HepG2 (cell line): ENCODE measurements around the gene KSR1. TPM values are rescaled to one million over a fixed set of nuclear protein-coding genes. Genes with fewer than 3 reads are reported as not detected.

Source experiments
- ATAC-seq: fragments of 200-7000 bp; cut with Tn5 transposase; 3 replicates; pipeline ENCODE4 v1.9.1; 2020; ENCODE audit warnings: mild to moderate bottlenecking, moderate library complexity
- BruUV-seq: library from RNA; stranded (reverse); fragments of 400-500 nt; replicated peaks from 2 replicates; lab custom pipeline; 2021; lab: Mats Ljungman, UMichigan
- CTCF ChIA-PET: fragments of 300-600 bp; formaldehyde crosslinking; extraction: SDS; loops from one replicate; lab custom pipeline; 2021; ENCODE audit warnings: low total read pairs, inconsistent platforms, low intra/inter-chr PET ratio; lab: Yijun Ruan, JAX
- POLR2A ChIA-PET: fragments of 350-600 bp; sonication (Branson Sonifier 250); formaldehyde crosslinking; loops from one replicate; lab custom pipeline; 2020; ENCODE audit warnings: antibody characterized with exemption, inconsistent platforms; lab: Yijun Ruan, JAX
- DNase-seq: peaks from one replicate; pipeline ENCODE4 v3.0.0-alpha.2; 2015; ENCODE audit warnings: low spot score
- FAIRE-seq: peaks from 3 replicates; lab custom pipeline; 2011; peaks lifted over from hg19 to GRCh38; lab: Jason Lieb, UNC
- H2AFZ ChIP-seq: one replicate; pipeline ENCODE4 v1.6.1; 2011; ENCODE audit warnings: low read length, inconsistent platforms
- H3K27ac ChIP-seq: fragments of 300-600 bp; 3 replicates; pipeline ENCODE4 v1.8.0; 2011; ENCODE audit warnings: mixed run types, mild to moderate bottlenecking, mixed read lengths, low read length, inconsistent platforms; ENCODE audit not compliant: insufficient read depth; ENCODE audit errors: extremely low read length
- H3K27me3 ChIP-seq, 2 experiments: fragments of 200-600 bp in 1 of 2; 2 replicates in 1 of 2; 3 replicates in 1 of 2; pipeline versions ENCODE4 v1.6.0 to v1.8.0; 2011; ENCODE audit warnings: low read length in 2 of 2, mild to moderate bottlenecking in 2 of 2, moderate library complexity in 2 of 2, inconsistent platforms in 1 of 2; ENCODE audit not compliant: insufficient read depth in 2 of 2, control insufficient read depth in 1 of 2
- H3K36me3 ChIP-seq, 2 experiments: fragments of 200-600 bp in 1 of 2; replicated peaks in 1 of 2; 2 replicates in 1 of 2; 3 replicates in 1 of 2; pipeline versions ENCODE4 v1.5.1 to v1.8.0; 2011; ENCODE audit warnings: low read length in 2 of 2, inconsistent platforms in 1 of 2; ENCODE audit not compliant: insufficient read depth in 2 of 2, control insufficient read depth in 1 of 2
- H3K4me1 ChIP-seq: 2 replicates; pipeline ENCODE4 v1.5.1; 2012; ENCODE audit warnings: low read length, inconsistent platforms; ENCODE audit not compliant: insufficient read depth
- H3K4me2 ChIP-seq: 2 replicates; pipeline ENCODE4 v1.6.0; 2011; ENCODE audit warnings: low read depth, low read length, inconsistent platforms
- H3K4me3 ChIP-seq, 3 experiments: fragments of 200-600 bp in 1 of 3; sonication (generic), shearing (Covaris generic) in 1 of 3; replicated peaks in 1 of 3; 2 replicates each; pipeline ENCODE4 v1.5.1; 2011 to 2016; ENCODE audit warnings: low read length in 3 of 3, inconsistent platforms in 2 of 3, low read depth in 2 of 3, mild to moderate bottlenecking in 2 of 3, control low read depth in 1 of 3, mixed read lengths in 1 of 3; ENCODE audit not compliant: insufficient read depth in 1 of 3
- H3K79me2 ChIP-seq: one replicate; pipeline ENCODE4 v1.6.1; 2011; ENCODE audit warnings: low read length, inconsistent platforms; ENCODE audit not compliant: insufficient read depth
- H3K9ac ChIP-seq: 2 replicates; pipeline ENCODE4 v1.6.0; 2011; ENCODE audit warnings: mild to moderate bottlenecking, low read depth, low read length, inconsistent platforms; ENCODE audit not compliant: insufficient read depth
- H3K9me3 ChIP-seq: 2 replicates; pipeline ENCODE4 v1.5.1; 2012; ENCODE audit warnings: mild to moderate bottlenecking, low read length
- H4K20me1 ChIP-seq: 2 replicates; pipeline ENCODE4 v1.6.0; 2011; ENCODE audit warnings: inconsistent platforms, mild to moderate bottlenecking, low read length, moderate library complexity; ENCODE audit not compliant: insufficient read depth
- EP300 ChIP-seq, 3 experiments: sonication (generic) in 1 of 3; formaldehyde crosslinking in 1 of 3; IDR thresholded peaks; 2 replicates each; pipeline versions ENCODE4 v1.5.1 to v1.6.1; 2011 to 2020; ENCODE audit warnings: low read depth in 2 of 3, low read length in 2 of 3, borderline replicate concordance in 1 of 3, improper control_type of control experiment in 1 of 3, mild to moderate bottlenecking in 1 of 3, missing genetic modification reagents in 1 of 3, moderate library complexity in 1 of 3
- FOXA1 ChIP-seq, 2 experiments: fragments of 450-650 bp in 1 of 2; sonication (generic) in 1 of 2; formaldehyde crosslinking in 1 of 2; IDR thresholded peaks; 2 replicates each; pipeline versions ENCODE4 v1.4.0 to v1.6.1; 2016 to 2020; ENCODE audit warnings: missing genetic modification reagents in 1 of 2
- FOXO1 ChIP-seq: sonication (generic); formaldehyde crosslinking; IDR thresholded peaks from 2 replicates; pipeline ENCODE4 v1.4.0; 2020; ENCODE audit warnings: missing genetic modification reagents
- FOXP1 ChIP-seq, 2 experiments: fragments of 450-650 bp in 1 of 2; IDR thresholded peaks; 2 replicates each; pipeline ENCODE4 v1.6.1; 2017 to 2018; ENCODE audit warnings: antibody characterized with exemption in 1 of 2
- NR2F6 ChIP-seq, 2 experiments: IDR thresholded peaks; 2 replicates each; pipeline ENCODE4 v1.6.1; 2016; ENCODE audit warnings: antibody characterized with exemption in 1 of 2, mild to moderate bottlenecking in 1 of 2
- PPARG ChIP-seq: conservative IDR thresholded peaks from 2 replicates; pipeline ENCODE4 v1.6.1; 2016; ENCODE audit warnings: missing biosample characterization, missing genetic modification reagents
- SALL1 ChIP-seq: sonication (generic); formaldehyde crosslinking; IDR thresholded peaks from 2 replicates; pipeline ENCODE4 v1.8.0; 2022; ENCODE audit warnings: mild to moderate bottlenecking, missing genetic modification reagents
- SKI ChIP-seq: fragments of 450-650 bp; IDR thresholded peaks from one replicate; pipeline ENCODE4 v1.6.1; 2018; ENCODE audit warnings: mild to moderate bottlenecking; ENCODE audit not compliant: partially characterized antibody
- SMC3 ChIP-seq: IDR thresholded peaks from 2 replicates; pipeline ENCODE4 v1.6.1; 2011; ENCODE audit warnings: low read length, improper control_type of control experiment
- SOX13 ChIP-seq, 3 experiments: fragments of 450-650 bp in 1 of 3; sonication (generic) in 1 of 3; formaldehyde crosslinking in 1 of 3; IDR thresholded peaks in 2 of 3; conservative IDR thresholded peaks in 1 of 3; 2 replicates each; pipeline versions ENCODE4 v1.5.0 to v1.6.1; 2016 to 2020; ENCODE audit warnings: antibody characterized with exemption in 1 of 3, mild to moderate bottlenecking in 1 of 3, missing compliant biosample characterization in 1 of 3, missing genetic modification reagents in 1 of 3, moderate library complexity in 1 of 3
- SP5 ChIP-seq: IDR thresholded peaks from 2 replicates; pipeline ENCODE4 v1.6.1; 2016; ENCODE audit warnings: low read depth, borderline replicate concordance
- TFAP4 ChIP-seq: sonication (generic); IDR thresholded peaks from 2 replicates; pipeline ENCODE4 v1.6.1; 2016; ENCODE audit warnings: low read depth, borderline replicate concordance
- U2AF2 ChIP-seq: fragments of 200-400 bp; formaldehyde crosslinking; IDR thresholded peaks from 2 replicates; pipeline ENCODE4 v1.6.1; 2017; ENCODE audit warnings: low read depth, mild to moderate bottlenecking, low read length
- UBTF ChIP-seq: sonication (generic); formaldehyde crosslinking; IDR thresholded peaks from 2 replicates; pipeline ENCODE4 v1.4.0; 2020; ENCODE audit warnings: mild to moderate bottlenecking, missing genetic modification reagents
- ZFP1 ChIP-seq: IDR thresholded peaks from 2 replicates; pipeline ENCODE4 v1.6.1; 2016
- ZNF512 ChIP-seq: sonication (generic); formaldehyde crosslinking; IDR thresholded peaks from 2 replicates; pipeline ENCODE4 v1.4.0; 2020; ENCODE audit warnings: mild to moderate bottlenecking, missing genetic modification reagents
- ZNF772 ChIP-seq: sonication (generic); formaldehyde crosslinking; IDR thresholded peaks from 2 replicates; pipeline ENCODE4 v1.5.0; 2020; ENCODE audit warnings: mild to moderate bottlenecking, missing genetic modification reagents
- WGBS: methylation state at CpG from one replicate; pipeline ENCODE4 v1.1.6; 2017; ENCODE audit warnings: low lambda C conversion rate; 5-methylcytosine and 5-hydroxymethylcytosine counted together
- in situ Hi-C: cut with HindIII; loops from 2 replicates; pipeline ENCODE4 v1.10.0; 2017; ENCODE audit warnings: low pct_unique_long_range_greater_than_20kb; ENCODE audit not compliant: extremely low pct_ligation_motif_present
- intact Hi-C: fragments of 100-400 bp; cut with micrococcal nuclease; formaldehyde crosslinking; loops from one replicate; pipeline ENCODE4 v1.10.0; 2022; ENCODE audit not compliant: unreplicated experiment
- polyA plus RNA-seq, 8 experiments: library from polyadenylated mRNA; depleted of rRNA in 3 of 8; stranded (reverse) in 7 of 8; unstranded in 1 of 8; fragments of >200 nt; fragmentation: Illumina TruSeq in 4 of 8; extraction: Trizol in 4 of 8; gene quantifications; 2 replicates each; pipeline versions ENCODE4 v1.2.1 to v1.2.3, GENCODE V29; 2011 to 2016; ENCODE audit warnings: low read depth in 4 of 8, missing spikeins in 1 of 8, mixed read lengths in 1 of 8; ENCODE audit not compliant: insufficient read depth in 1 of 8
- total RNA-seq, 5 experiments: library from RNA; depleted of rRNA; stranded (reverse); fragments of >200 nt; fragmentation: Illumina TruSeq; extraction: Trizol; gene quantifications; 2 replicates each; pipeline ENCODE4 v1.2.3, GENCODE V29; 2016; ENCODE audit warnings: low read depth in 1 of 5

Gene KSR1
- total and polyA plus RNA-seq, 2 of the 13 experiments (the other 11 are each of a cell fraction or from before 2014, with no cell fraction given), result 10.1 to 16.6 TPM

GRCh38 chr17:27542841-27543463 is 86.7 kb downstream of the KSR1 start:
- H3K27ac ChIP-seq, result no peak overlapping the region
- intact Hi-C loops, result no loop called here
- H3K27me3 ChIP-seq, result no peaks in the 10 kb centered on the region
- no peak overlapping the region for H3K9ac ChIP-seq
- no TSS peak for BruUV-seq
- H3K79me2 ChIP-seq, result peaks cover 26% of the 10 kb centered on the region
- no peak overlapping the region for H2AFZ ChIP-seq
- H3K4me3 ChIP-seq, result no peak overlapping the region
- 86% methylated on average over 3 of the region's 6 CpGs for WGBS
- ChIA-PET CTCF (no interaction called here), POLR2A (no interaction called here)
- no peak for FAIRE-seq
- peaks cover 4% of the 10 kb centered on the region; the same call in 1 of the 2 replicates for H4K20me1 ChIP-seq
- H3K36me3 ChIP-seq, result no peaks in the 10 kb centered on the region
- DNase-seq, result peak; percentile 30
- peaks cover 78% of the 10 kb centered on the region for H3K4me1 ChIP-seq
- H3K4me2 ChIP-seq, result peak overlapping the region; percentile 24; the same call in 1 of the 2 replicates
- no peaks in the 10 kb centered on the region for H3K9me3 ChIP-seq
- ATAC-seq, result peak; percentile 65
- in situ Hi-C loops, result no loop called here
- peak; percentile 19 for TF ChIP-seq SKI
- no peak for TF ChIP-seq ZNF512 (CRISPR knock-in tag)
- TF ChIP-seq FOXO1, result peak; percentile 63; the same call in 1 of the 2 replicates
- no peak for TF ChIP-seq FOXP1 (IDR thresholded peaks at IDR 0.05)
- 0 out of 2 replicates have a peak, but pooled peaks have one; percentile 31 for TF ChIP-seq FOXP1 (CRISPR knock-in tag; IDR thresholded peaks at IDR 0.05)
- no peak for TF ChIP-seq SOX13 (IDR thresholded peaks at IDR 0.05)
- TF ChIP-seq SOX13 (CRISPR knock-in tag; conservative IDR thresholded peaks at IDR 0.05 in 1 of 2, IDR thresholded peaks at IDR 0.05 in 1 of 2), result peak in 1 of 2 experiments; percentile 37; a peak in 1 of 4 replicates
- TF ChIP-seq SP5 (CRISPR knock-in tag), result peak; percentile 73
- 0 out of 2 replicates have a peak, but pooled peaks have one; percentile 20 for TF ChIP-seq SALL1 (CRISPR knock-in tag)
- peak; percentile 27; the same call in 1 of the 2 replicates for TF ChIP-seq PPARG (CRISPR knock-in tag)
- no peak for TF ChIP-seq FOXA1 (IDR thresholded peaks at IDR 0.05)
- TF ChIP-seq FOXA1 (CRISPR knock-in tag; IDR thresholded peaks at IDR 0.05), result 0 out of 2 replicates have a peak, but pooled peaks have one; percentile 54
- TF ChIP-seq U2AF2, result no peak
- no peak for TF ChIP-seq SMC3
- TF ChIP-seq EP300 (IDR thresholded peaks at IDR 0.05; ENCODE audit: low read depth in 2 of 2, low read length in 2 of 2), result no peak
- no peak for TF ChIP-seq EP300 (CRISPR knock-in tag; IDR thresholded peaks at IDR 0.05; ENCODE audit: borderline replicate concordance)
- no peak for TF ChIP-seq ZFP1 (CRISPR knock-in tag)
- TF ChIP-seq UBTF, result 0 out of 2 replicates have a peak, but pooled peaks have one; percentile 25
- TF ChIP-seq NR2F6 (IDR thresholded peaks at IDR 0.05), result peak; percentile 57; the same call in 1 of the 2 replicates
- TF ChIP-seq NR2F6 (CRISPR knock-in tag; IDR thresholded peaks at IDR 0.05), result peak; percentile 50; the same call in 1 of the 2 replicates
- peak; percentile 72; the same call in 1 of the 2 replicates for TF ChIP-seq TFAP4
- no peak for TF ChIP-seq ZNF772 (CRISPR knock-in tag)
